GM19395 (cell line): ENCODE measurements around the gene HLA-DPB1.

ENCODE experiments used
- ATAC-seq: cut with Tn5 transposase; IDR thresholded peaks from one replicate; pipeline ENCODE4 v1.9.1; 2021; ENCODE audit warnings: mild to moderate bottlenecking, moderate library complexity; ENCODE audit not compliant: unreplicated experiment

The HLA-DPB1 gene

DNA sequence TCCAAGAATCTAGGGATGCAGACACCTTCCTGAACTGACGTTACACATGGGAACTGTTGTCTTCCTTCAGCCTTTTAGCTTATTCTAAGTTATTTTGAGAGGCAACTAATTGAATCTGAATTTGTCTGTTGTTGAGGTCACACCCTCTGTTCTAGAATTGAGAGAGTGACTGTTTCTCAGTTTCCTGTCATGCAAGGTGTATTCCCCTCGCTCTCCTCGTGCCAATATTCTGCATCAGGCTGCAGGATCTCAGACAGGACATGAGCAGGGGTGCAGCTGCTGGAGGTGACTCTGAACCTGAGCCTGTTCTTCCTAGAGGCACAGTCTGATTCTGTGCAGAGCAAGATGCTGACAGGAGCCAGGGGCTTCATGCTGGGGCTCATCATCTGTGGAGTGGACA, 52.5 kb downstream of the HLA-DPB1 start:
- no peak for ATAC-seq

DNA sequence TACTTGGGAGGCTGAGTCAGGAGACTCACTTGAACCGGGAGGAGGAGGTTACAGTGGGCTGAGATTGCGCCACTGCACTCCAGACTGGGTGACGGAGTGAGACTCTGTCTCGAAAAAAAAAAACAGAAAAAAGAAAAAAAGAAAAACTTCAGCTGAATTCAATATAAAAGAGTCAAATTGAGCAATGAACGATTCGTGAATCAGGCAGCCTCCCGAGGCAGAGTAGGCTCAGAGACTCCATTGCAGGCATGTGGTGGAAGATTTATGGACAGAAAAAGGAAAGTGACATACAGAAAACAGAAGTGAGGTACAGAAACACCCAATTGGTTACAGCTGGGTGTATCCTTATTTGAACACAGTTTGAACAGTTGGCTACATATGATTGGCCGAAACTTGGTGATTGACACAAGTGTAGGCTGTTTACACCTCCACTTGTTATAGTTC, 56.3 kb downstream of the HLA-DPB1 start:
- ATAC-seq, result no peak

DNA sequence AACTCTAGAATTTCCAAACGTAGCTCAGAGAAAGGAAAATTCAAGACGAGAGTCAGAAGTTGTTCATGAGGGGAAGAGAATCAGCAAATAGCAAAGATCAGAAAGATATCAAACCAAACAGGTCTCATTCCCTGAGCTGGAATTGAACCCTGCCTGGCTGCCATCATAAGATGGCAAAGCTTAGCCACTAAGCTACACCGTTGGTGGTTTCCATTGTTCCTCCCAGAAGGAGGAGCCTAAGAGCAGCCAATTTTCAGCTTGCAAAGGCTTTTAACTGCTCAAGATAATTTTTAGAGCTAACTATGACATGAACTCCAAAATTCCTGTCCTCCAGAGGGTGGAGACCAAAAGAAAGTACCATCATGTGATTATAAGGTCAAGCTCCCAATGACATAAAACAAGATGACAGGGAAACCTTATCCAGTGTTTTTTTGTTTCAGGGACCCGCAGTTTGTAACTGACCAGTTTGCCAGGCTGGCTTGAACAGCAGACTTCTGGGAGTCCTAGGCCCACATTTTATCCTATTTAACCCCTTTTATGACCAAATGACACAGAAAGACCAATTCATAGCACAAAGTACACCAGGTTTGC, 60.6 kb downstream of the HLA-DPB1 start:
- no peak for ATAC-seq
